Measurements from ENCODE around the gene DYNLT4.
A peak's percentile ranks its signal among the peaks of the same experiment; 100 is the strongest.
"Not testable (repeated sequence)": the region's sequence is repeated elsewhere in the genome, so short reads cannot be mapped to it uniquely, and the experiment has no call there.

The DYNLT4 gene

GRCh38 chr1:44812822-44813543 is 5.8 kb upstream of the DYNLT4 start:
- TF ChIP-seq CTCF (IDR thresholded peaks at IDR 0.05), result no peak
- no peak for DNase-seq
- Mint-ChIP-seq H3K27me3 (ENCODE audit: low read depth, poor library complexity) (peaks cover 2% of the 10 kb centered on the region), H3K9me3 (peaks cover 6% of the 10 kb centered on the region), H3K4me1 (peaks cover 69% of the 10 kb centered on the region), H3K4me3 (peak overlapping the region; percentile 53), H3K27ac (no peak overlapping the region), H3K36me3 (ENCODE audit: low read depth) (peaks cover 15% of the 10 kb centered on the region)

- peak overlapping the region; percentile 8 for H3K4me3 Mint-ChIP-seq
- DNase-seq, result no peak
- peaks cover 14% of the 10 kb centered on the region for H3K36me3 Mint-ChIP-seq (ENCODE audit: low read depth)
- no peaks in the 10 kb centered on the region for H3K9me3 Mint-ChIP-seq
- TF ChIP-seq CTCF (IDR thresholded peaks at IDR 0.05), result no peak
- no peaks in the 10 kb centered on the region for H3K27me3 Mint-ChIP-seq (ENCODE audit: low read depth, poor library complexity)
- H3K4me1 Mint-ChIP-seq, result peaks cover 76% of the 10 kb centered on the region
- H3K27ac Mint-ChIP-seq, result peak overlapping the region; percentile 0
Observed at GRCh38 chr1:44811234-44811633, 4.1 kb upstream of the DYNLT4 start.

GRCh38 chr1:44810762-44811105 is 3.6 kb upstream of the DYNLT4 start:
- Mint-ChIP-seq H3K4me1 (peaks cover 76% of the 10 kb centered on the region), H3K36me3 (ENCODE audit: low read depth) (peaks cover 14% of the 10 kb centered on the region), H3K27ac (peak overlapping the region; percentile 0), H3K4me3 (peak overlapping the region; percentile 8)
- H3K27me3 Mint-ChIP-seq (ENCODE audit: low read depth, poor library complexity); H3K9me3 Mint-ChIP-seq; DNase-seq: not testable (repeated sequence)

GRCh38 chr1:44810101-44810761 is 3.1 kb upstream of the DYNLT4 start:
- no peak for DNase-seq
- H3K36me3 Mint-ChIP-seq (ENCODE audit: low read depth), result peaks cover 13% of the 10 kb centered on the region
- H3K27ac Mint-ChIP-seq, result no peak overlapping the region
- H3K9me3 Mint-ChIP-seq, result no peaks in the 10 kb centered on the region
- peaks cover 76% of the 10 kb centered on the region for H3K4me1 Mint-ChIP-seq
- no peak for TF ChIP-seq CTCF (IDR thresholded peaks at IDR 0.05)
- H3K27me3 Mint-ChIP-seq (ENCODE audit: low read depth, poor library complexity), result no peaks in the 10 kb centered on the region
- H3K4me3 Mint-ChIP-seq, result no peak overlapping the region

GRCh38 chr1:44808938-44809917 is 2.1 kb upstream of the DYNLT4 start:
- H3K36me3 Mint-ChIP-seq (ENCODE audit: low read depth), result peaks cover 9% of the 10 kb centered on the region
- H3K27ac Mint-ChIP-seq, result peak overlapping the region; percentile 100
- no peaks in the 10 kb centered on the region for H3K27me3 Mint-ChIP-seq (ENCODE audit: low read depth, poor library complexity)
- H3K4me3 Mint-ChIP-seq, result peak overlapping the region; percentile 74
- no peak for DNase-seq
- H3K4me1 Mint-ChIP-seq, result peaks cover 73% of the 10 kb centered on the region
- no peaks in the 10 kb centered on the region for H3K9me3 Mint-ChIP-seq
- TF ChIP-seq CTCF (IDR thresholded peaks at IDR 0.05), result no peak
